HEK293 (cell line): ENCODE data around the gene LONP2.

ENCODE experiments used
- CTCF ChIP-seq: fragments of 450-650 bp; formaldehyde crosslinking; IDR thresholded peaks from 2 replicates; pipeline ENCODE4 v1.5.1; 2016; ENCODE audit warnings: missing biosample characterization, missing genetic modification characterization
- REST ChIP-seq: fragments of 450-650 bp; formaldehyde crosslinking; IDR thresholded peaks from 2 replicates; pipeline ENCODE4 v1.5.1; 2016; ENCODE audit warnings: missing biosample characterization, missing genetic modification characterization
- SP2 ChIP-seq: fragments of 450-650 bp; formaldehyde crosslinking; IDR thresholded peaks from 2 replicates; pipeline ENCODE4 v1.5.1; 2016; ENCODE audit warnings: missing biosample characterization, missing genetic modification characterization

- TF ChIP-seq CTCF: no peak
- TF ChIP-seq SP2 (tag by site-specific recombination): no peak
- TF ChIP-seq REST: no peak
Measured at GRCh38 chr16:48359983-48360382, 115.9 kb downstream of the LONP2 start.
